IMR-90 (cell line): ENCODE measurements around the gene C19orf25. TPM values are rescaled to one million over a fixed set of nuclear protein-coding genes. Genes with fewer than 3 reads are reported as not detected.

Source experiments
- ATAC-seq: fragments of 200-7000 bp; cut with Tn5 transposase; 2 replicates; pipeline ENCODE4 v1.9.1; 2020; ENCODE audit warnings: low read depth, mild to moderate bottlenecking, moderate library complexity
- BruUV-seq: library from RNA; stranded (reverse); fragments of 400-500 nt; replicated peaks from 2 replicates; lab custom pipeline; 2021; lab: Mats Ljungman, UMichigan
- CTCF ChIA-PET: fragments of 300-600 bp; formaldehyde crosslinking; extraction: SDS; loops from one replicate; lab custom pipeline; 2021; ENCODE audit warnings: antibody characterized with exemption; lab: Yijun Ruan, JAX
- POLR2A ChIA-PET: fragments of 300-600 bp; sonication (Branson Sonifier 250); formaldehyde crosslinking; loops from one replicate; lab custom pipeline; 2022; ENCODE audit warnings: antibody characterized with exemption; ENCODE audit not compliant: unreplicated experiment; lab: Charles Lee
- DNase-seq: peaks from one replicate; pipeline ENCODE4 v3.0.0; 2013
- H2AFZ ChIP-seq: replicated peaks from 2 replicates; pipeline ENCODE3; 2013; ENCODE audit warnings: low read length, mild to moderate bottlenecking; ENCODE audit not compliant: poor library complexity
- H2AK5ac ChIP-seq: 2 replicates; pipeline ENCODE4 v1.6.1; 2013; ENCODE audit warnings: low read depth, low read length, inconsistent platforms
- H2AK9ac ChIP-seq: replicated peaks from 2 replicates; pipeline ENCODE3; 2013; ENCODE audit warnings: mild to moderate bottlenecking, low read depth, low read length, moderate library complexity; ENCODE audit not compliant: poor library complexity
- H2BK120ac ChIP-seq: 2 replicates; pipeline ENCODE4 v1.6.1; 2013; ENCODE audit warnings: low read depth, low read length, inconsistent platforms
- H2BK15ac ChIP-seq: 3 replicates; pipeline ENCODE4 v1.6.1; 2013; ENCODE audit warnings: low read depth, low read length, inconsistent platforms
- H2BK20ac ChIP-seq: 2 replicates; pipeline ENCODE4 v1.6.1; 2013; ENCODE audit warnings: low read depth, mild to moderate bottlenecking, inconsistent platforms, low read length, moderate library complexity
- H2BK5ac ChIP-seq: 2 replicates; pipeline ENCODE4 v1.6.1; 2013; ENCODE audit warnings: mild to moderate bottlenecking, low read depth, low read length, inconsistent platforms; ENCODE audit not compliant: poor library complexity, severe bottlenecking
- H3K14ac ChIP-seq: replicated peaks from 2 replicates; pipeline ENCODE4 v1.6.1; 2013; ENCODE audit warnings: low read depth, low read length, inconsistent platforms
- H3K18ac ChIP-seq: 2 replicates; pipeline ENCODE4 v1.6.1; 2013; ENCODE audit warnings: low read depth, low read length, control low read depth
- H3K23ac ChIP-seq: 2 replicates; pipeline ENCODE4 v1.6.1; 2013; ENCODE audit warnings: low read depth, low read length, inconsistent platforms
- H3K27ac ChIP-seq: 2 replicates; pipeline ENCODE4 v1.5.1; 2013; ENCODE audit warnings: mild to moderate bottlenecking, control low read depth, low read length; ENCODE audit not compliant: insufficient read depth
- H3K27me3 ChIP-seq: 2 replicates; pipeline ENCODE4 v1.6.1; 2013; ENCODE audit warnings: low read length; ENCODE audit not compliant: control insufficient read depth, insufficient read depth
- H3K36me3 ChIP-seq: 2 replicates; pipeline ENCODE4 v1.6.1; 2013; ENCODE audit warnings: low read length, mixed read lengths; ENCODE audit not compliant: control insufficient read depth, insufficient read depth
- H3K4ac ChIP-seq: 2 replicates; pipeline ENCODE4 v1.6.1; 2013; ENCODE audit warnings: low read depth, low read length, inconsistent platforms
- H3K4me1 ChIP-seq: 2 replicates; pipeline ENCODE4 v1.6.1; 2013; ENCODE audit warnings: low read length, mixed read lengths; ENCODE audit not compliant: control insufficient read depth, insufficient read depth
- H3K4me2 ChIP-seq: 2 replicates; pipeline ENCODE4 v1.6.1; 2013; ENCODE audit warnings: low read depth, mild to moderate bottlenecking, control low read depth, low read length, moderate library complexity
- H3K4me3 ChIP-seq: 2 replicates; pipeline ENCODE4 v1.5.1; 2013; ENCODE audit warnings: low read depth, mild to moderate bottlenecking, control low read depth, low read length, moderate library complexity; ENCODE audit not compliant: insufficient read depth
- H3K56ac ChIP-seq: 2 replicates; pipeline ENCODE4 v1.6.1; 2013; ENCODE audit warnings: low read length, inconsistent platforms; ENCODE audit not compliant: insufficient read depth; ENCODE audit errors: extremely low read depth
- H3K79me1 ChIP-seq, 2 experiments: 2 replicates each; pipeline ENCODE4 v1.6.1; 2013; ENCODE audit warnings: low read length in 2 of 2, inconsistent platforms in 1 of 2, low read depth in 1 of 2
- H3K9ac ChIP-seq: 2 replicates; pipeline ENCODE4 v1.6.1; 2013; ENCODE audit warnings: low read depth, low read length, control low read depth
- H3K9me1 ChIP-seq: 2 replicates; pipeline ENCODE4 v1.6.1; 2013; ENCODE audit warnings: low read length, inconsistent platforms; ENCODE audit not compliant: insufficient read depth
- H3K9me3 ChIP-seq: 2 replicates; pipeline ENCODE4 v1.6.1; 2013; ENCODE audit warnings: low read length; ENCODE audit not compliant: control insufficient read depth, insufficient read depth
- H4K20me1 ChIP-seq: 2 replicates; pipeline ENCODE4 v1.6.1; 2013; ENCODE audit warnings: low read length, inconsistent platforms; ENCODE audit not compliant: insufficient read depth
- H4K5ac ChIP-seq: 2 replicates; pipeline ENCODE4 v1.6.1; 2013; ENCODE audit warnings: mild to moderate bottlenecking, low read depth, low read length, control low read depth
- H4K8ac ChIP-seq, 2 experiments: 2 replicates each; pipeline ENCODE4 v1.6.1; 2013; ENCODE audit warnings: low read depth in 2 of 2, low read length in 2 of 2, control low read depth in 1 of 2, inconsistent platforms in 1 of 2
- H4K91ac ChIP-seq: 2 replicates; pipeline ENCODE4 v1.6.1; 2013; ENCODE audit warnings: low read depth, low read length, inconsistent platforms; ENCODE audit not compliant: insufficient read depth
- BHLHE40 ChIP-seq: fragments of 150-350 bp; IDR thresholded peaks from 2 replicates; pipeline ENCODE4 v1.6.1; 2016; ENCODE audit warnings: mild to moderate bottlenecking, low read depth, low read length
- CEBPB ChIP-seq: IDR thresholded peaks from 2 replicates; pipeline ENCODE4 v1.6.1; 2012; ENCODE audit warnings: low read depth, low read length, improper control_type of control experiment
- CHD1 ChIP-seq: IDR thresholded peaks from 2 replicates; pipeline ENCODE4 v1.6.1; 2012; ENCODE audit warnings: low read depth, low read length, improper control_type of control experiment
- CTCF ChIP-seq: conservative IDR thresholded peaks from 2 replicates; pipeline ENCODE4 v1.5.1; 2012; ENCODE audit warnings: mild to moderate bottlenecking, low read depth, low read length, improper control_type of control experiment
- ELK1 ChIP-seq: fragments of 150-350 bp; IDR thresholded peaks from 2 replicates; pipeline ENCODE4 v1.6.1; 2016; ENCODE audit warnings: low read depth, mild to moderate bottlenecking, low read length, moderate library complexity, borderline replicate concordance
- FOS ChIP-seq: fragments of 150-350 bp; IDR thresholded peaks from 2 replicates; pipeline ENCODE4 v1.6.1; 2016; ENCODE audit warnings: low read depth, low read length
- MAFK ChIP-seq: IDR thresholded peaks from 2 replicates; pipeline ENCODE4 v1.6.1; 2012; ENCODE audit warnings: low read depth, low read length, improper control_type of control experiment
- MAZ ChIP-seq: IDR thresholded peaks from 2 replicates; pipeline ENCODE4 v1.6.1; 2012; ENCODE audit warnings: low read depth, mild to moderate bottlenecking, low read length, improper control_type of control experiment, moderate library complexity, borderline replicate concordance
- MXI1 ChIP-seq: IDR thresholded peaks from 2 replicates; pipeline ENCODE4 v1.6.1; 2012; ENCODE audit warnings: low read depth, mild to moderate bottlenecking, low read length, moderate library complexity, borderline replicate concordance
- NFE2L2 ChIP-seq: fragments of 150-350 bp; IDR thresholded peaks from 2 replicates; pipeline ENCODE4 v1.6.1; 2016; ENCODE audit warnings: low read depth, mild to moderate bottlenecking, low read length
- POLR2A ChIP-seq: IDR thresholded peaks from 2 replicates; pipeline ENCODE4 v1.6.1; 2012; ENCODE audit warnings: mild to moderate bottlenecking, low read depth, low read length
- RAD21 ChIP-seq: IDR thresholded peaks from 2 replicates; pipeline ENCODE4 v1.6.1; 2012; ENCODE audit warnings: low read length, improper control_type of control experiment
- RCOR1 ChIP-seq: IDR thresholded peaks from 2 replicates; pipeline ENCODE4 v1.6.1; 2012; ENCODE audit warnings: mild to moderate bottlenecking, low read length, improper control_type of control experiment; ENCODE audit not compliant: insufficient replicate concordance
- RFX5 ChIP-seq: IDR thresholded peaks from 2 replicates; pipeline ENCODE4 v1.8.0; 2012; ENCODE audit warnings: low read depth, mild to moderate bottlenecking, low read length, moderate library complexity
- SMC3 ChIP-seq: fragments of 150-350 bp; IDR thresholded peaks from 2 replicates; pipeline ENCODE4 v1.6.1; 2016; ENCODE audit warnings: low read depth, mild to moderate bottlenecking, antibody characterized with exemption, low read length, moderate library complexity
- USF2 ChIP-seq: fragments of 150-350 bp; IDR thresholded peaks from 2 replicates; pipeline ENCODE4 v1.6.1; 2017; ENCODE audit warnings: mild to moderate bottlenecking, antibody characterized with exemption, low read length, low read depth
- WGBS, 2 experiments: methylation state at CpG; one replicate each; pipeline versions ENCODE4 v1.1.5 to v1.1.7; 2013; ENCODE audit warnings: missing lambda C conversion rate in 2 of 2; ENCODE audit not compliant: insufficient read length in 1 of 2; ENCODE audit errors: extremely low coverage in 2 of 2; 5-methylcytosine and 5-hydroxymethylcytosine counted together
- dilution Hi-C: fragments of 300-500 bp; cut with HindIII; formaldehyde crosslinking; loops from one replicate; pipeline ENCODE4 v1.14.3; 2018; ENCODE audit warnings: low sequenced_read_pairs; ENCODE audit not compliant: unreplicated experiment
- in situ Hi-C: fragments of 300-500 bp; cut with MboI; formaldehyde crosslinking; loops from 3 replicates; pipeline ENCODE4 v1.14.3; 2019; ENCODE audit warnings: low sequenced_read_pairs, inconsistent platforms, mixed read lengths
- intact Hi-C: fragments of 100-400 bp; cut with micrococcal nuclease; formaldehyde crosslinking; loops from 2 replicates; pipeline ENCODE4 v1.10.0; 2022
- polyA plus RNA-seq, 3 experiments: library from polyadenylated mRNA; depleted of rRNA; stranded (reverse); fragments of >200 nt; gene quantifications; 2 replicates each; pipeline ENCODE4 v1.2.3, GENCODE V29; 2012; ENCODE audit warnings: low replicate concordance in 1 of 3
- total RNA-seq: library from RNA; depleted of rRNA; stranded (reverse); fragments of >200 nt; gene quantifications from 2 replicates; pipeline ENCODE4 v1.2.3, GENCODE V29; 2012

C19orf25 gene
- total and polyA plus RNA-seq, 2 of the 4 experiments (the other 2 are of a cell fraction): 10.4 to 34.9 TPM

- Histone ChIP-seq H2BK5ac (no peak overlapping the region), H2AK9ac (no peak overlapping the region), H3K27ac (no peak overlapping the region), H3K18ac (no peak overlapping the region), H2BK20ac (no peak overlapping the region), H4K20me1 (peaks cover 57% of the 10 kb centered on the region), H3K4me3 (no peak overlapping the region), H2AFZ (no peak overlapping the region), H2AK5ac (no peak overlapping the region), H3K9me3 (no peaks in the 10 kb centered on the region), H3K9ac (no peak overlapping the region), H3K9me1 (0 out of 2 replicates have a peak, but pooled peaks cover 3% of the 10 kb centered on the region), H3K4me2 (no peak overlapping the region), H2BK15ac (no peak overlapping the region), H3K79me1 (peaks cover 10 to 54% of the 10 kb centered on the region in 2 experiments), H3K56ac (no peak overlapping the region), H4K91ac (no peak overlapping the region), H2BK120ac (no peak overlapping the region), H3K14ac (no peak overlapping the region), H3K36me3 (peaks cover 9% of the 10 kb centered on the region), H4K8ac (no peak overlapping the region), H3K4me1 (peaks cover 3% of the 10 kb centered on the region), H3K23ac (no peak overlapping the region), H3K27me3 (peaks cover 19% of the 10 kb centered on the region), H3K4ac (no peak overlapping the region), H4K5ac (no peak overlapping the region)
- POLR2A ChIA-PET: no interaction called here
- WGBS, 2 experiments: 99% methylated on average over 13 of the region's 31 CpGs; no CpG with 5 or more reads in 1 of the 2 experiments
- no TSS peak for BruUV-seq
- TF ChIP-seq SMC3 (no peak), ELK1 (no peak), POLR2A (no peak), CHD1 (no peak), RCOR1 (no peak), MAZ (no peak), RAD21 (no peak), MAFK (no peak), BHLHE40 (no peak), NFE2L2 (no peak), MXI1 (no peak), CEBPB (no peak), CTCF (no peak), FOS (no peak), RFX5 (no peak), USF2 (no peak)
- intact Hi-C loops (no loop called here), dilution Hi-C loops (no loop called here), in situ Hi-C loops (no loop called here)
- DNase-seq: no peak
- no peak for ATAC-seq
- CTCF ChIA-PET: no interaction called here
Observed at GRCh38 chr19:1475751-1476437, 3.1 kb downstream of the C19orf25 start.
